Progenitor cell of endocrine pancreas (in vitro differentiated cells): ENCODE measurements around the gene NHSL2. TPM values are rescaled to one million over a fixed set of nuclear protein-coding genes. Genes with fewer than 3 reads are reported as not detected.

Experiments
- DNase-seq: peaks from one replicate; pipeline ENCODE4 v3.0.0; 2021; ENCODE audit warnings: low spot score; ENCODE audit not compliant: unreplicated experiment
- H3K27ac Mint-ChIP-seq: 2 replicates; pipeline ENCODE4 v1.8.0; 2021; ENCODE audit warnings: mild to moderate bottlenecking, moderate library complexity, mixed read lengths
- H3K27me3 Mint-ChIP-seq: 2 replicates; pipeline ENCODE4 v1.8.0; 2021; ENCODE audit warnings: mixed read lengths
- H3K36me3 Mint-ChIP-seq: 2 replicates; pipeline ENCODE4 v1.8.0; 2022; ENCODE audit warnings: mixed read lengths; ENCODE audit not compliant: insufficient read depth
- H3K4me1 Mint-ChIP-seq: 2 replicates; pipeline ENCODE4 v1.8.0; 2021; ENCODE audit warnings: low read depth, mixed read lengths
- H3K4me3 Mint-ChIP-seq: 2 replicates; pipeline ENCODE4 v1.8.0; 2021; ENCODE audit warnings: low read depth, mild to moderate bottlenecking, moderate library complexity, mixed read lengths
- H3K9me3 Mint-ChIP-seq: 2 replicates; pipeline ENCODE4 v1.8.0; 2021; ENCODE audit warnings: low read depth, mixed read lengths
- total RNA-seq: library from RNA; stranded (reverse); gene quantifications from 2 replicates; pipeline ENCODE4 v1.2.1, GENCODE V29; 2021
- TF ChIP-seq, protein P1 (sequence below): fragments of 200-600 bp; sonication (generic); IDR thresholded peaks from one replicate; pipeline ENCODE4 v1.5.0; 2021; ENCODE audit warnings: antibody characterized with exemption, mild to moderate bottlenecking; ENCODE audit not compliant: unreplicated experiment

The NHSL2 gene
- total RNA-seq, 1 donor from 2014 or later, result 3.4 TPM

- Mint-ChIP-seq H3K9me3 (peaks cover 27% of the 10 kb centered on the region), H3K27me3 (peaks cover 6% of the 10 kb centered on the region), H3K36me3 (peaks cover 16% of the 10 kb centered on the region), H3K4me1 (peaks cover 10% of the 10 kb centered on the region), H3K4me3 (no peak overlapping the region), H3K27ac (no peak overlapping the region)
- TF ChIP-seq, protein P1, sequence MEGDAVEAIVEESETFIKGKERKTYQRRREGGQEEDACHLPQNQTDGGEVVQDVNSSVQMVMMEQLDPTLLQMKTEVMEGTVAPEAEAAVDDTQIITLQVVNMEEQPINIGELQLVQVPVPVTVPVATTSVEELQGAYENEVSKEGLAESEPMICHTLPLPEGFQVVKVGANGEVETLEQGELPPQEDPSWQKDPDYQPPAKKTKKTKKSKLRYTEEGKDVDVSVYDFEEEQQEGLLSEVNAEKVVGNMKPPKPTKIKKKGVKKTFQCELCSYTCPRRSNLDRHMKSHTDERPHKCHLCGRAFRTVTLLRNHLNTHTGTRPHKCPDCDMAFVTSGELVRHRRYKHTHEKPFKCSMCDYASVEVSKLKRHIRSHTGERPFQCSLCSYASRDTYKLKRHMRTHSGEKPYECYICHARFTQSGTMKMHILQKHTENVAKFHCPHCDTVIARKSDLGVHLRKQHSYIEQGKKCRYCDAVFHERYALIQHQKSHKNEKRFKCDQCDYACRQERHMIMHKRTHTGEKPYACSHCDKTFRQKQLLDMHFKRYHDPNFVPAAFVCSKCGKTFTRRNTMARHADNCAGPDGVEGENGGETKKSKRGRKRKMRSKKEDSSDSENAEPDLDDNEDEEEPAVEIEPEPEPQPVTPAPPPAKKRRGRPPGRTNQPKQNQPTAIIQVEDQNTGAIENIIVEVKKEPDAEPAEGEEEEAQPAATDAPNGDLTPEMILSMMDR, result no peak
- DNase-seq, result no peak
Observed at GRCh38 chrX:72129661-72130060, 219.0 kb downstream of the NHSL2 start.

- Mint-ChIP-seq H3K36me3 (peaks cover 16% of the 10 kb centered on the region), H3K4me3 (peak overlapping the region; percentile 70), H3K27me3 (peaks cover 6% of the 10 kb centered on the region), H3K9me3 (peaks cover 26% of the 10 kb centered on the region), H3K27ac (no peak overlapping the region), H3K4me1 (peaks cover 5% of the 10 kb centered on the region)
- TF ChIP-seq, protein P1, result no peak
- DNase-seq, result no peak
Observed at GRCh38 chrX:72130156-72130761, 219.6 kb downstream of the NHSL2 start.

GRCh38 chrX:72130762-72131250 is 220.2 kb downstream of the NHSL2 start:
- peaks cover 6% of the 10 kb centered on the region for H3K27me3 Mint-ChIP-seq
- peaks cover 24% of the 10 kb centered on the region for H3K9me3 Mint-ChIP-seq
- no peak for DNase-seq
- H3K36me3 Mint-ChIP-seq, result peaks cover 16% of the 10 kb centered on the region
- TF ChIP-seq, protein P1, result no peak
- H3K4me3 Mint-ChIP-seq, result peak overlapping the region; percentile 70
- H3K27ac Mint-ChIP-seq, result no peak overlapping the region
- peaks cover 5% of the 10 kb centered on the region for H3K4me1 Mint-ChIP-seq

DNA sequence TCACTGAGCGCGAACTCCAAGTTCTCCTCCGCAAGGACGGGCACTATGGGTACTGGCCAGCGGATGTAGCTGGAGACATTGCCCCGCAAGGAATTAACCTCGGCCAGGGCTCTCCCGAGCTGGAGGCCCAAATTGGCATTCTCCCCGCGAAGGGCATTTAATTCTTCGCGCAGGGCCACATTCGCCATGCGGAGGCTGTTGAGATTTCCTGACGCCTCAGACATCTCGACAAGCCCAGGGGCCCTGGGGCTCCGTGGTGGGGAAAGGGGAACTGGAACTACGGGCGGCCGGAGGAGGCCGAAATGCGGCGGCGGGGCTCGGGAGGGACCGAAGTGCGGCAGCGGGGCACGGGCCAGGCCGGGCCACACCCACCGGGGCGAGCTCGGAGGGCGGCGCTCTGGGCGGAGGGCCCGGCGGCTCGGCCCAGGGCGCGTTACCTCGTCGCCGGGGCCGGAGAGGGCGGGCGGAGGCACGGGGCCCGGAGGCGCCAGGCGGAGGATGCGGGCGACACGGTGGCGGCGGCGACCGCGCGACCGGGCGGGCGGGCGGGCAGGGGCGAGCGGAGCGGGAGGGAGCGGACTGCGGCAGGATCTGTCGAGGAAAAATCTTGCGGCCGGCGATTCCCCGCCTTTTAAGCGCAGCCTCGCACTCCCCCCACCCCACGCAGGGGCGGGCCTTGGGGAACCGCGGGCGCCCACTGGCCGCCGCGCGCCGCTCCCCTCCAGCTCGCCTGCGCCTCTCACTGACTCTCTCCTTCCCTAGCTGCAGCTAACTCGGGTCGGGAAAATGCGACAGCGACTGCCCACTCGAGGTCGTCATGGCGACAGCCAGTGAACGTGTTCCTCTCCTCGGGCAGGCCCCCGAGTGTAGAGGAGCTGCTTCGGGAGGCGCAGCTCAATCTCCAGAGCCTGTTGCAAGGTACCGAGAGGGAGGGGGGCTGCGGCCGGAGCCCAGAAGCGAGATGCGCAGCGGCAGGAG is 221.0 kb downstream of the NHSL2 start, which contains the start of gene RTL5:
Gene RTL5 (minus strand): TSS at position 599 of the 978 bp plus-strand sequence.
- Mint-ChIP-seq H3K27me3 (peaks cover 6% of the 10 kb centered on the region), H3K9me3 (peaks cover 24% of the 10 kb centered on the region), H3K4me1 (peaks cover 3% of the 10 kb centered on the region), H3K27ac (peak within 1 kb of the TSS; percentile 64), H3K4me3 (peak within 1 kb of the TSS; percentile 70), H3K36me3 (peaks cover 16% of the 10 kb centered on the region)
- peak; percentile 58 for DNase-seq
- TF ChIP-seq, protein P1, result no peak

- Mint-ChIP-seq H3K27me3 (peaks cover 6% of the 10 kb centered on the region), H3K36me3 (peaks cover 16% of the 10 kb centered on the region)
Observed at GRCh38 chrX:72132456-72132855, 221.8 kb downstream of the NHSL2 start.

More at GRCh38 chrX:72132456-72132855, 221.8 kb downstream of the NHSL2 start:
- Mint-ChIP-seq H3K27ac (peak overlapping the region; percentile 64), H3K4me3 (peak overlapping the region; percentile 68), H3K4me1 (peaks cover 3% of the 10 kb centered on the region), H3K9me3 (peaks cover 24% of the 10 kb centered on the region)
- TF ChIP-seq, protein P1, result no peak
- no peak for DNase-seq
